Measurements from ENCODE around the gene TEX48.

The TEX48 gene

GRCh38 chr9:114687034-114687433, 5.0 kb upstream of the TEX48 start:
- no peak for TF ChIP-seq CTCF (IDR thresholded peaks at IDR 0.05)

GRCh38 chr9:114685951-114686350, 4.0 kb upstream of the TEX48 start:
- no peak for TF ChIP-seq CTCF (IDR thresholded peaks at IDR 0.05)

GRCh38 chr9:114684036-114684435, 2.0 kb upstream of the TEX48 start:
- TF ChIP-seq CTCF (IDR thresholded peaks at IDR 0.05) = no peak

GRCh38 chr9:114682846-114683245, 854 bp upstream of the TEX48 start:
- no peak for TF ChIP-seq CTCF (IDR thresholded peaks at IDR 0.05)

- TF ChIP-seq CTCF (IDR thresholded peaks at IDR 0.05) = no peak
Measured at GRCh38 chr9:114680259-114681001, 1.6 kb downstream of the TEX48 start.

GRCh38 chr9:114678795-114679194, 3.2 kb downstream of the TEX48 start:
- TF ChIP-seq CTCF (IDR thresholded peaks at IDR 0.05) = no peak

- no peak for TF ChIP-seq CTCF (IDR thresholded peaks at IDR 0.05)
Measured at GRCh38 chr9:114678130-114678529, 3.9 kb downstream of the TEX48 start.

- no peak for TF ChIP-seq CTCF (IDR thresholded peaks at IDR 0.05)
Measured at GRCh38 chr9:114677418-114677817, 4.6 kb downstream of the TEX48 start.
